ENCODE measurements around the gene DDX23. TPM values are rescaled to one million over a fixed set of nuclear protein-coding genes. Genes with fewer than 3 reads are reported as not detected.

Gene DDX23
- total and polyA plus RNA-seq, 2 of the 4 experiments (the other 2 are of a cell fraction) = 61.8 to 81.9 TPM

GRCh38 chr12:48866052-48866711, 14.2 kb upstream of the DDX23 start:
- POLR2A ChIA-PET (ENCODE audit: unreplicated experiment) = interaction anchor here (0.5 to 0.6 kb wide), 2 partner anchors 12 to 653 kb away, joined by 3 read pairs; no protein-coding TSS in a partner anchor
- H3K4ac ChIP-seq (ENCODE audit: low read depth, low read length) = peak overlapping the region; percentile 7; the same call in 1 of the 2 replicates
- H4K5ac ChIP-seq (ENCODE audit: low read depth, low read length) = peak overlapping the region; percentile 43
- CTCF ChIA-PET = interaction anchor here (2.2 kb wide), 1 partner anchor 13 kb away, joined by 6 read pairs; no protein-coding TSS in a partner anchor
- H3K27ac ChIP-seq (ENCODE audit: insufficient read depth, low read length) = no peak overlapping the region
- H4K20me1 ChIP-seq (ENCODE audit: insufficient read depth, low read length) = no peaks in the 10 kb centered on the region; the same call in 1 of the 2 replicates
- no peak overlapping the region for H2AK5ac ChIP-seq (ENCODE audit: low read depth, low read length)
- H2AK9ac ChIP-seq (replicated peaks; ENCODE audit: low read depth, low read length, poor library complexity) = peak overlapping the region; percentile 2
- WGBS, 2 experiments (ENCODE audit: extremely low coverage in 2 of 2, insufficient read length in 1 of 2) = 80% methylated on average over 1 of the region's 6 CpGs; no CpG with 5 or more reads in 1 of the 2 experiments
- H3K9me3 ChIP-seq (ENCODE audit: control insufficient read depth, insufficient read depth, low read length) = no peaks in the 10 kb centered on the region
- no peak overlapping the region for H2BK120ac ChIP-seq (ENCODE audit: low read depth, low read length)
- in situ Hi-C loops (cut with MboI; ENCODE audit: low sequenced_read_pairs) = no loop called here
- no peak overlapping the region for H3K23ac ChIP-seq (ENCODE audit: low read depth, low read length)
- peak overlapping the region; percentile 10; the same call in 1 of the 2 replicates for H3K18ac ChIP-seq (ENCODE audit: low read depth, low read length)
- no peaks in the 10 kb centered on the region for H3K79me1 ChIP-seq (ENCODE audit: low read depth in 1 of 2, low read length in 2 of 2)
- no peak overlapping the region for H3K56ac ChIP-seq (ENCODE audit: extremely low read depth, insufficient read depth, low read length)
- no peak overlapping the region for H2BK5ac ChIP-seq (ENCODE audit: low read depth, low read length, poor library complexity, severe bottlenecking)
- no peaks in the 10 kb centered on the region for H3K36me3 ChIP-seq (ENCODE audit: control insufficient read depth, insufficient read depth, low read length)
- no peak for TF ChIP-seq CTCF (conservative IDR thresholded peaks at IDR 0.05; ENCODE audit: low read depth, low read length)
- TF ChIP-seq MAZ (IDR thresholded peaks at IDR 0.05; ENCODE audit: borderline replicate concordance, low read depth, low read length) = no peak
- no peak for TF ChIP-seq RCOR1 (IDR thresholded peaks at IDR 0.05; ENCODE audit: insufficient replicate concordance, low read length)
- no peak for TF ChIP-seq CHD1 (IDR thresholded peaks at IDR 0.05; ENCODE audit: low read depth, low read length)
- no peak for TF ChIP-seq USF2 (IDR thresholded peaks at IDR 0.05; ENCODE audit: low read depth, low read length)
- no peak for TF ChIP-seq MXI1 (IDR thresholded peaks at IDR 0.05; ENCODE audit: borderline replicate concordance, low read depth, low read length)
- no peak for TF ChIP-seq FOS (IDR thresholded peaks at IDR 0.05; ENCODE audit: low read depth, low read length)
- no peak for TF ChIP-seq ELK1 (IDR thresholded peaks at IDR 0.05; ENCODE audit: borderline replicate concordance, low read depth, low read length)
- TF ChIP-seq RFX5 (IDR thresholded peaks at IDR 0.05; ENCODE audit: low read depth, low read length) = no peak
- H4K91ac ChIP-seq (ENCODE audit: insufficient read depth, low read depth, low read length) = peak overlapping the region; percentile 27; the same call in 1 of the 2 replicates
- H3K4me3 ChIP-seq (ENCODE audit: insufficient read depth, low read depth, low read length) = peak overlapping the region; percentile 19; the same call in 1 of the 2 replicates
- H3K9ac ChIP-seq (ENCODE audit: low read depth, low read length) = no peak overlapping the region
- H3K14ac ChIP-seq (replicated peaks; ENCODE audit: low read depth, low read length) = 0 out of 2 replicates have a peak overlapping the region, but pooled peaks have one; percentile 45
- H2BK20ac ChIP-seq (ENCODE audit: low read depth, low read length) = no peak overlapping the region
- H3K4me2 ChIP-seq (ENCODE audit: low read depth, low read length) = peak overlapping the region; percentile 84
- no peak for DNase-seq
- no peak overlapping the region for H2BK15ac ChIP-seq (ENCODE audit: low read depth, low read length)
- no peaks in the 10 kb centered on the region for H3K4me1 ChIP-seq (ENCODE audit: control insufficient read depth, insufficient read depth, low read length)
- BruUV-seq (replicated peaks) = no TSS peak
- dilution Hi-C loops (cut with HindIII; ENCODE audit: low sequenced_read_pairs, unreplicated experiment) = no loop called here
- peak overlapping the region; percentile 67 to 89 for H4K8ac ChIP-seq (ENCODE audit: low read depth in 2 of 2, low read length in 2 of 2)
- H2AFZ ChIP-seq (replicated peaks; ENCODE audit: low read length, poor library complexity) = peak overlapping the region; percentile 75
- ATAC-seq (ENCODE audit: low read depth) = peak; percentile 21
- intact Hi-C loops (cut with micrococcal nuclease) = no loop called here
- H3K9me1 ChIP-seq (ENCODE audit: insufficient read depth, low read length) = 0 out of 2 replicates have a peak, but pooled peaks cover 5% of the 10 kb centered on the region
- H3K27me3 ChIP-seq (ENCODE audit: control insufficient read depth, insufficient read depth, low read length) = peaks cover 41% of the 10 kb centered on the region
